Middle frontal gyrus (tissue), 1 donor: ENCODE data around the gene PRKAB1.

Experiments used
- DNase-seq: peaks from one replicate; pipeline ENCODE4 v3.0.0-alpha.2; 2015; ENCODE audit warnings: low spot score; ENCODE audit errors: extremely low spot score

PRKAB1 gene

GRCh38 chr12:119661882-119662281 is 6.1 kb upstream of the PRKAB1 start:
- DNase-seq, result no peak

- DNase-seq, result no peak
Observed at GRCh38 chr12:119664642-119665041, 3.3 kb upstream of the PRKAB1 start.

GRCh38 chr12:119665164-119665929 is 2.6 kb upstream of the PRKAB1 start:
- DNase-seq, result no peak

GRCh38 chr12:119666226-119666795 is 1.6 kb upstream of the PRKAB1 start:
- no peak for DNase-seq

GRCh38 chr12:119666900-119667576 is 895 bp upstream of the PRKAB1 start:
- DNase-seq, result no peak

GRCh38 chr12:119668324-119668841 is 450 bp downstream of the PRKAB1 start:
- no peak for DNase-seq

- DNase-seq, result no peak
Observed at GRCh38 chr12:119669744-119670472, 2.0 kb downstream of the PRKAB1 start.

- no peak for DNase-seq
Observed at GRCh38 chr12:119671070-119671469, 3.1 kb downstream of the PRKAB1 start.

GRCh38 chr12:119672194-119672593 is 4.3 kb downstream of the PRKAB1 start:
- DNase-seq, result no peak

- no peak for DNase-seq
Observed at GRCh38 chr12:119673634-119674033, 5.7 kb downstream of the PRKAB1 start.

- no peak for DNase-seq
Observed at GRCh38 chr12:119674560-119674959, 6.6 kb downstream of the PRKAB1 start.

- no peak for DNase-seq
Observed at GRCh38 chr12:119676022-119676421, 8.1 kb downstream of the PRKAB1 start.

- no peak for DNase-seq
Observed at GRCh38 chr12:119676573-119676972, 8.6 kb downstream of the PRKAB1 start.

- no peak for DNase-seq
Observed at GRCh38 chr12:119678459-119678858, 10.5 kb downstream of the PRKAB1 start.

GRCh38 chr12:119679081-119679480 is 11.1 kb downstream of the PRKAB1 start:
- DNase-seq, result no peak

- no peak for DNase-seq
Observed at GRCh38 chr12:119679490-119679889, 11.6 kb downstream of the PRKAB1 start.

GRCh38 chr12:119681111-119681510 is 13.2 kb downstream of the PRKAB1 start:
- no peak for DNase-seq

GRCh38 chr12:119681728-119682638 is 14.1 kb downstream of the PRKAB1 start:
- DNase-seq, result no peak

- no peak for DNase-seq
Observed at GRCh38 chr12:119682639-119683252, 14.8 kb downstream of the PRKAB1 start.

GRCh38 chr12:119683413-119683812 is 15.5 kb downstream of the PRKAB1 start:
- no peak for DNase-seq
